ENCODE results near the gene CPSF2.

Gene CPSF2

GRCh38 chr14:92215579-92215978, 93.8 kb downstream of the CPSF2 start:
- H3K4me3 ChIP-seq (ENCODE audit: low read depth, low read length, poor library complexity, severe bottlenecking): no peak overlapping the region
- H2AFZ ChIP-seq (ENCODE audit: low read length): no peak overlapping the region
- no peaks in the 10 kb centered on the region for H3K79me2 ChIP-seq (ENCODE audit: insufficient read depth, low read length)
- H3K4me1 ChIP-seq (ENCODE audit: insufficient read depth, low read length, severe bottlenecking): no peaks in the 10 kb centered on the region
- H3K9me2 ChIP-seq (ENCODE audit: low read depth, low read length): no peaks in the 10 kb centered on the region
- no peaks in the 10 kb centered on the region for H3K9me3 ChIP-seq (ENCODE audit: low read length)
- no peak overlapping the region for H3K27ac ChIP-seq (ENCODE audit: low read depth, low read length, poor library complexity, severe bottlenecking)
- H4K20me1 ChIP-seq (ENCODE audit: insufficient read depth, low read length): no peaks in the 10 kb centered on the region
- no peak overlapping the region for H3K9ac ChIP-seq (ENCODE audit: low read length)
- H3F3A ChIP-seq (ENCODE audit: insufficient read depth, low read length): no peaks in the 10 kb centered on the region
- no peak for TF ChIP-seq EZH2 (IDR thresholded peaks at IDR 0.05; ENCODE audit: borderline replicate concordance, low read length)
- TF ChIP-seq CTCF (IDR thresholded peaks at IDR 0.05; ENCODE audit: low read length): no peak
- H3K36me3 ChIP-seq (ENCODE audit: insufficient read depth, low read length): no peaks in the 10 kb centered on the region
- H3K4me2 ChIP-seq (ENCODE audit: low read length): no peak overlapping the region
- no peaks in the 10 kb centered on the region for H3K27me3 ChIP-seq (ENCODE audit: insufficient read depth, low read length)

- Histone ChIP-seq H3K4me3 (ENCODE audit: low read depth, low read length, poor library complexity, severe bottlenecking) (no peak overlapping the region), H3F3A (ENCODE audit: insufficient read depth, low read length) (no peaks in the 10 kb centered on the region), H3K4me2 (ENCODE audit: low read length) (no peak overlapping the region), H3K4me1 (ENCODE audit: insufficient read depth, low read length, severe bottlenecking) (no peaks in the 10 kb centered on the region), H2AFZ (ENCODE audit: low read length) (no peak overlapping the region), H3K79me2 (ENCODE audit: insufficient read depth, low read length) (no peaks in the 10 kb centered on the region), H4K20me1 (ENCODE audit: insufficient read depth, low read length) (no peaks in the 10 kb centered on the region), H3K27ac (ENCODE audit: low read depth, low read length, poor library complexity, severe bottlenecking) (no peak overlapping the region), H3K27me3 (ENCODE audit: insufficient read depth, low read length) (no peaks in the 10 kb centered on the region), H3K9me2 (ENCODE audit: low read depth, low read length) (no peaks in the 10 kb centered on the region), H3K9ac (ENCODE audit: low read length) (no peak overlapping the region), H3K36me3 (ENCODE audit: insufficient read depth, low read length) (no peaks in the 10 kb centered on the region), H3K9me3 (ENCODE audit: low read length) (no peaks in the 10 kb centered on the region)
- no peak for TF ChIP-seq EZH2 (IDR thresholded peaks at IDR 0.05; ENCODE audit: borderline replicate concordance, low read length)
- no peak for TF ChIP-seq CTCF (IDR thresholded peaks at IDR 0.05; ENCODE audit: low read length)
Measured at GRCh38 chr14:92217936-92218335, 96.2 kb downstream of the CPSF2 start.

Measured in OCI-LY1 (cell line).